Keratinocyte (primary cell): ENCODE results near the gene RELL2.

Source experiments
- EZH2 ChIP-seq: IDR thresholded peaks from one replicate; pipeline ENCODE4 v1.6.1; 2012; ENCODE audit warnings: inconsistent platforms, mild to moderate bottlenecking, low read length, moderate library complexity
- TF ChIP-seq, protein P1 (sequence below), 3 experiments: IDR thresholded peaks in 1 of 3; conservative IDR thresholded peaks in 1 of 3; optimal IDR thresholded peaks in 1 of 3; 2 replicates in 2 of 3; 3 replicates in 1 of 3; pipeline versions ENCODE3 to v1.5.1; 2011; ENCODE audit warnings: low read length in 3 of 3, mild to moderate bottlenecking in 3 of 3, moderate library complexity in 2 of 3, control low read depth in 1 of 3, inconsistent platforms in 1 of 3; ENCODE audit not compliant: insufficient read depth in 2 of 3; ENCODE audit errors: extremely low read depth in 1 of 3

DNA sequence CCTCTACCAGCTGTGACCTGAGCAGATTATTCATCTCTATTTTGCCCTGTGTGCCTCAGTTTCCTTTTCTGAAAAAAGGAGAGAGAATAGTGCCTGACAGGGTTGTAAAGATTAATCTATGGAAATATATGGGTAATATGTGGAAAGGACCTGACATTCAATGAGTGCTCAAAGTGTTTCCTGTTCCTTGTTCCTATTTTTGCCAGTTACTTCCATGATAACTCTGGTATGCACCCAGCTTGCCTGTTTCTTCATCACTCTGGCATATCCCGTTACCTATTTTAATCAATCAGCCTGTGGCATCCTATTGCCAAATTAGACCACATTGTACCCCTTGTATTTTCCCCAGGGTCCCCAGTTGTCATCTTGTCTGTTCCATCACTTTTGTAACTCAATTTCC is 48.8 kb downstream of the RELL2 start:
- TF ChIP-seq, protein P1, sequence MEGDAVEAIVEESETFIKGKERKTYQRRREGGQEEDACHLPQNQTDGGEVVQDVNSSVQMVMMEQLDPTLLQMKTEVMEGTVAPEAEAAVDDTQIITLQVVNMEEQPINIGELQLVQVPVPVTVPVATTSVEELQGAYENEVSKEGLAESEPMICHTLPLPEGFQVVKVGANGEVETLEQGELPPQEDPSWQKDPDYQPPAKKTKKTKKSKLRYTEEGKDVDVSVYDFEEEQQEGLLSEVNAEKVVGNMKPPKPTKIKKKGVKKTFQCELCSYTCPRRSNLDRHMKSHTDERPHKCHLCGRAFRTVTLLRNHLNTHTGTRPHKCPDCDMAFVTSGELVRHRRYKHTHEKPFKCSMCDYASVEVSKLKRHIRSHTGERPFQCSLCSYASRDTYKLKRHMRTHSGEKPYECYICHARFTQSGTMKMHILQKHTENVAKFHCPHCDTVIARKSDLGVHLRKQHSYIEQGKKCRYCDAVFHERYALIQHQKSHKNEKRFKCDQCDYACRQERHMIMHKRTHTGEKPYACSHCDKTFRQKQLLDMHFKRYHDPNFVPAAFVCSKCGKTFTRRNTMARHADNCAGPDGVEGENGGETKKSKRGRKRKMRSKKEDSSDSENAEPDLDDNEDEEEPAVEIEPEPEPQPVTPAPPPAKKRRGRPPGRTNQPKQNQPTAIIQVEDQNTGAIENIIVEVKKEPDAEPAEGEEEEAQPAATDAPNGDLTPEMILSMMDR (optimal IDR thresholded peaks at IDR 0.05 in 1 of 3, IDR thresholded peaks at IDR 0.05 in 1 of 3, conservative IDR thresholded peaks at IDR 0.05 in 1 of 3; ENCODE audit: extremely low read depth in 1 of 3, insufficient read depth in 2 of 3, low read length in 3 of 3): no peak
- TF ChIP-seq EZH2: no peak
